Tibial nerve (tissue), 3 donors: ENCODE results near the gene EML1.

Experiments used
- CTCF ChIP-seq, 5 experiments: fragments of 200-600 bp in 3 of 5; fragments of 450-650 bp in 2 of 5; sonication (generic) in 3 of 5; IDR thresholded peaks; one replicate each; pipeline ENCODE4 v1.5.1; 2016 to 2019; ENCODE audit warnings: antibody characterized with exemption in 5 of 5, mild to moderate bottlenecking in 3 of 5, moderate library complexity in 2 of 5
- POLR2A ChIP-seq, 2 donors: fragments of 450-650 bp; IDR thresholded peaks; one replicate each; pipeline ENCODE4 v1.6.1; 2017; ENCODE audit warnings: antibody characterized with exemption in 2 of 2, mild to moderate bottlenecking in 2 of 2, moderate library complexity in 2 of 2

GRCh38 chr14:99916091-99916383 lies 122.8 kb downstream of the EML1 start:
- TF ChIP-seq CTCF (IDR thresholded peaks at IDR 0.05), result no peak
- no peak for TF ChIP-seq POLR2A (IDR thresholded peaks at IDR 0.05)
